Measurements from ENCODE around the gene ZBTB22. TPM values are rescaled to one million over a fixed set of nuclear protein-coding genes. Genes with fewer than 3 reads are reported as not detected.

Gene ZBTB22
- total and polyA plus RNA-seq, 2 donors (not counting 1 experiment from before 2014, with no cell fraction given), result 25.9 to 39.7 TPM

DNA sequence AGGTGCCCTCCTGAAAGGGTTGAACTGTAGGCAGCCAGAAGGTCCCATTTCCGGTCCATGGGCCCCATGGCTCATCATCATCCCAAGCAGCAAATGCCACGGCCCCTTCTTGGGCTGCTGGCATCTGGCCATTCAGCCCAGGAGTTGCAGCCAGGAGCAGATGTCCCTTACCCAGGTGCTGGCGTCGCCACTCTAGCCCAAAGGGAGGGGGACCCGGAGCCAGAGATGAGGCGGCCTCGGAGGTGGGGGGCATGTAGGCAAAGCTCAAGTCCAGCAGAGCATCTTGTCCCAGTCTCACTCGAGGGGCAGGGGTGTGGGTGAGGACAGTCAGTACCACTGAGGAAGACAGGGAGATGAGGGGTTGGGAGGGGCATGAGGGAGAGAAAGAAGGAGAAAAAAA lies 12.5 kb downstream of the ZBTB22 start:
- TF ChIP-seq EZH2 (IDR thresholded peaks at IDR 0.05; ENCODE audit: borderline replicate concordance, insufficient read depth, low read depth, low read length, poor library complexity, severe bottlenecking), result no peak
- no peak for TF ChIP-seq CTCF (IDR thresholded peaks at IDR 0.05)
- Histone ChIP-seq H3K36me3 (replicated peaks in 1 of 2; ENCODE audit: control extremely low read depth in 1 of 2, control insufficient read depth in 1 of 2, extremely low read depth in 1 of 2, insufficient read depth in 2 of 2, low read length in 1 of 2) (peaks cover 2 to 69% of the 10 kb centered on the region in 2 experiments), H3K9me3 (ENCODE audit: control extremely low read depth in 1 of 3, control insufficient read depth in 2 of 3, insufficient read depth in 1 of 3, low read length in 2 of 3) (no peaks in the 10 kb centered on the region), H3K79me2 (ENCODE audit: control insufficient read depth, insufficient read depth, low read length) (peaks cover 65% of the 10 kb centered on the region), H3K27me3 (replicated peaks in 1 of 4; ENCODE audit: control extremely low read depth in 1 of 4, control insufficient read depth in 3 of 4, insufficient read depth in 4 of 4, low read length in 3 of 4) (no peaks in the 10 kb centered on the region), H3K4me3 (ENCODE audit: control extremely low read depth in 1 of 5, extremely low read depth in 1 of 5, insufficient read depth in 1 of 5, low read depth in 2 of 5, low read length in 4 of 5) (no peak overlapping the region), H4K20me1 (ENCODE audit: control insufficient read depth, insufficient read depth, low read length, poor library complexity, severe bottlenecking) (peaks cover 65% of the 10 kb centered on the region), H3K9ac (ENCODE audit: low read length) (no peak overlapping the region), H3K4me1 (ENCODE audit: control insufficient read depth in 2 of 2, insufficient read depth in 2 of 2, low read length in 2 of 2) (peaks cover 21% of the 10 kb centered on the region in 2 donors), H3K27ac (ENCODE audit: low read length in 2 of 2) (peak overlapping the region in 1 of 2 donors; percentile 59), H3K4me2 (replicated peaks; ENCODE audit: low read depth, low read length, poor library complexity, severe bottlenecking) (no peak overlapping the region), H2AFZ (ENCODE audit: insufficient read depth, low read depth, low read length, poor library complexity, severe bottlenecking) (no peak overlapping the region)
- Mint-ChIP-seq H3K4me1 (peaks cover 41% of the 10 kb centered on the region), H3K9me3 (ENCODE audit: insufficient read depth) (no peaks in the 10 kb centered on the region), H3K27me3 (no peaks in the 10 kb centered on the region), H3K4me3 (no peak overlapping the region), H3K27ac (peak overlapping the region; percentile 73)
- intact Hi-C loops (cut with micrococcal nuclease), result no loop called here
- CTCF ChIA-PET, result no interaction called here
- POLR2A ChIA-PET, result interaction anchor here (0.5 kb wide), 1 partner anchor 34 kb away, joined by 6 read pairs; no protein-coding TSS in a partner anchor
- DNase-seq, result no peak
- WGBS (ENCODE audit: insufficient coverage), result 93% methylated on average over 8 of the region's 8 CpGs
- ATAC-seq (ENCODE audit: low read depth), result no peak

DNA sequence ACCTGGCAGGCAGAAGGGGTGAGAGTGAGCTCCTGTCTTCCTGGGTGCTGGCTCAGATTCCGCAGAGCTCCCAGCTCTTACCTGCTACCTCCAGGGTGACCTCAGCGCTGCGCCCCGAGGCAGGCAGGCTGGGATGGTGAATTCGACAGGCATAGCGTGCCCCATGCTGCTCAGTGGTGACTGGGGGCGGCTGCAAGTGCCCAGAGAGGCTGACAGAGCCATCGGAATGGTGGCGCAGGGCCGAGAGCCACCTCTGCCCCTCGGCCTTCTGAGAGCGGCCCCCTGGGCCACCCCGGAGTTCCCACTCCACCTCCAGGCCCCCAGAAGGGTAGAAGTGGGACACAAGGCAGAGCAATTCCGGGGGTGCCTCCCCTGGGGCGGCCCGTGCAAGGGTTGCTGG lies 13.3 kb downstream of the ZBTB22 start:
- H3K27ac Mint-ChIP-seq, result no peak overlapping the region

More for the DNA sequence above, 13.3 kb downstream of the ZBTB22 start:
- DNase-seq (no peak), ATAC-seq (ENCODE audit: low read depth) (no peak)
- TF ChIP-seq CTCF (IDR thresholded peaks at IDR 0.05), result no peak
- no peak for TF ChIP-seq EZH2 (IDR thresholded peaks at IDR 0.05; ENCODE audit: borderline replicate concordance, insufficient read depth, low read depth, low read length, poor library complexity, severe bottlenecking)
- peaks cover 58% of the 10 kb centered on the region for H4K20me1 ChIP-seq (ENCODE audit: control insufficient read depth, insufficient read depth, low read length, poor library complexity, severe bottlenecking)
- no peaks in the 10 kb centered on the region for H3K9me3 ChIP-seq (ENCODE audit: control extremely low read depth in 1 of 3, control insufficient read depth in 2 of 3, insufficient read depth in 1 of 3, low read length in 2 of 3)
- intact Hi-C loops (cut with micrococcal nuclease), result no loop called here
- no peak overlapping the region for H3K4me2 ChIP-seq (replicated peaks; ENCODE audit: low read depth, low read length, poor library complexity, severe bottlenecking)
- H3K9me3 Mint-ChIP-seq (ENCODE audit: insufficient read depth), result no peaks in the 10 kb centered on the region
- no peak overlapping the region for H3K4me3 Mint-ChIP-seq
- no peaks in the 10 kb centered on the region for H3K27me3 Mint-ChIP-seq
- H3K27me3 ChIP-seq (replicated peaks in 1 of 4; ENCODE audit: control extremely low read depth in 1 of 4, control insufficient read depth in 3 of 4, insufficient read depth in 4 of 4, low read length in 3 of 4), result no peaks in the 10 kb centered on the region
- ChIA-PET CTCF (interaction anchor here (1.0 kb wide), 1 partner anchor 9 kb away, joined by 3 read pairs; no protein-coding TSS in a partner anchor), POLR2A (no interaction called here)
- peaks cover 25% of the 10 kb centered on the region in 2 donors for H3K4me1 ChIP-seq (ENCODE audit: control insufficient read depth in 2 of 2, insufficient read depth in 2 of 2, low read length in 2 of 2)
- H3K27ac ChIP-seq (ENCODE audit: low read length in 2 of 2), result no peak overlapping the region
- no peak overlapping the region for H2AFZ ChIP-seq (ENCODE audit: insufficient read depth, low read depth, low read length, poor library complexity, severe bottlenecking)
- WGBS (ENCODE audit: insufficient coverage), result 98% methylated on average over 12 of the region's 16 CpGs
- peaks cover 48% of the 10 kb centered on the region for H3K4me1 Mint-ChIP-seq
- peaks cover 2 to 64% of the 10 kb centered on the region in 2 experiments for H3K36me3 ChIP-seq (replicated peaks in 1 of 2; ENCODE audit: control extremely low read depth in 1 of 2, control insufficient read depth in 1 of 2, extremely low read depth in 1 of 2, insufficient read depth in 2 of 2, low read length in 1 of 2)
- H3K9ac ChIP-seq (ENCODE audit: low read length), result no peak overlapping the region
- H3K79me2 ChIP-seq (ENCODE audit: control insufficient read depth, insufficient read depth, low read length), result peaks cover 57% of the 10 kb centered on the region
- H3K4me3 ChIP-seq (ENCODE audit: control extremely low read depth in 1 of 5, extremely low read depth in 1 of 5, insufficient read depth in 1 of 5, low read depth in 2 of 5, low read length in 4 of 5), result no peak overlapping the region
